ENCODE measurements around the gene FAM53B. TPM values are rescaled to one million over a fixed set of nuclear protein-coding genes. Genes with fewer than 3 reads are reported as not detected.

The FAM53B gene
- total RNA-seq, 2 donors from 2014 or later = 19.3 to 22.6 TPM

DNA sequence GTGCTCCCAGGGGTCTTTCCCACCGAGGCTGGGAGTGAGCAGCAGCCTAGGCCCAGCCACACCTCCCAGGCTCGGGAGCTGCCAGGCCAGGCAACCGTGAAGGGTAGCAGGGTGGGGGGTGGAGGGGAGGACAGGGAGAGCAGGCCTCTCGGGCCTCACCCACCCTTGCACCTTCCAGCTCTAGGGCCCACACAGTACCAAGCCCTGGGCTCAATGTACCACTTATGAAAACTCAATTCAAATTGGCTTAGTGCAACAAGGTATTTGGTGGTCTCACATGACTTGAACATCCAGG, 127.4 kb downstream of the FAM53B start:
- Mint-ChIP-seq H3K4me1 (peaks cover 6% of the 10 kb centered on the region), H3K9me3 (no peaks in the 10 kb centered on the region), H3K36me3 (ENCODE audit: low read depth) (no peaks in the 10 kb centered on the region), H3K4me3 (no peak overlapping the region), H3K27ac (no peak overlapping the region), H3K27me3 (ENCODE audit: insufficient read depth) (no peaks in the 10 kb centered on the region)
- peak overlapping the region; percentile 49 for H3K27ac ChIP-seq (ENCODE audit: low read depth, low read length)
- H3K4me1 ChIP-seq (ENCODE audit: control insufficient read depth, insufficient read depth, low read length) = peaks cover 4% of the 10 kb centered on the region
- no peak overlapping the region for H3K4me3 ChIP-seq (ENCODE audit: low read length)
- no peak overlapping the region for H3K9ac ChIP-seq (ENCODE audit: extremely low read depth, low read length, poor library complexity, severe bottlenecking)
- DNase-seq = no peak
- TF ChIP-seq CTCF (conservative IDR thresholded peaks at IDR 0.05) = no peak
- H3K9me3 ChIP-seq (ENCODE audit: control insufficient read depth, low read length) = no peaks in the 10 kb centered on the region
- WGBS, 2 experiments (ENCODE audit: insufficient coverage in 1 of 2, insufficient read length in 1 of 2) = 60 to 86% methylated on average over 1 to 4 of the region's 4 CpGs
- no peaks in the 10 kb centered on the region for H3K27me3 ChIP-seq (ENCODE audit: control insufficient read depth, insufficient read depth, low read length, poor library complexity, severe bottlenecking)
- no peaks in the 10 kb centered on the region for H3K36me3 ChIP-seq (ENCODE audit: control insufficient read depth, insufficient read depth, low read length)

DNA sequence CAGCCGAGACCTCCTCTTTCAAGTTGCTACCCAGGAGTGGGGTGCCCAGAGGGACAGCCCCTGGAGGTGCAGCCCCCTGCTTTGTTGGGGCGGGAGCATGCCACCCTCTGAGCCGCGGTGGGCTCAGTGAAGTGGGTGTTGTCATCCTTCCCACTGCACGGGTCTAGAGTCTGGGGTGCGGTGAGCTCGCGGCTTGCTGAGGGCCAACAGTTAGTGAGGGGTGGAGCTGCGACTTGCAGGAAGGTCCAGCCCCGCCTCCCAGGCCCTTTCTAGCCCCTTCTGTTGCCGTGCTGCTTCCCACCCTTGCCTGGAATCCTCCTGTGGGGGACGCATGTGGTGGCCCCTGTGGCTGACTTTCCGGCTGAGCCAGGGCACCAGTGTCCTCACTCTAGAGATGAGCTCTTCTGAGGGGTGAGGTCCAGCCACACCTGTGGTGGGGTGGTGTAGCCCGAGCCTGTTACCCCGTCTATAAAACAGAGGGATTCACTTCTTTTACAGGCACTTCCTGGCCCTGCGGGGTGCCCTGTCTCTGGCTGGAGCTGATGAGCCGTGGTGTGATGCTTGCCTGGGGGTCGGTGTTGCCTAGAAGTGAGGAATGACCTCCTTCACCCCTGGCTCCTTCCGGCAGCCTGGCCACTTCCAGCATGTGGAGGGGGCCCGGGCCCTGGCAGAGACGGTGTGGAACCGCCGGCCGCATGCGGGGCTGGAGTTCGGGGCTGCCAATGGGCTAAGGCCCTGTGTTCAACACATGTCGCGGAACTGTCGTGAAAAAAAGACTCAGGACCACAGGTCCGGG, 127.9 kb downstream of the FAM53B start:
- no peak overlapping the region for H3K9ac ChIP-seq (ENCODE audit: extremely low read depth, low read length, poor library complexity, severe bottlenecking)
- Mint-ChIP-seq H3K4me3 (no peak overlapping the region), H3K9me3 (no peaks in the 10 kb centered on the region), H3K36me3 (ENCODE audit: low read depth) (no peaks in the 10 kb centered on the region), H3K27ac (peak overlapping the region; percentile 64), H3K4me1 (peaks cover 6% of the 10 kb centered on the region), H3K27me3 (ENCODE audit: insufficient read depth) (no peaks in the 10 kb centered on the region)
- 69 to 83% methylated on average over 13 to 30 of the region's 30 CpGs for WGBS, 2 experiments (ENCODE audit: insufficient coverage in 1 of 2, insufficient read length in 1 of 2)
- DNase-seq = peak; percentile 86
- no peaks in the 10 kb centered on the region for H3K27me3 ChIP-seq (ENCODE audit: control insufficient read depth, insufficient read depth, low read length, poor library complexity, severe bottlenecking)
- peak overlapping the region; percentile 49 for H3K27ac ChIP-seq (ENCODE audit: low read depth, low read length)
- peaks cover 4% of the 10 kb centered on the region for H3K4me1 ChIP-seq (ENCODE audit: control insufficient read depth, insufficient read depth, low read length)
- no peaks in the 10 kb centered on the region for H3K9me3 ChIP-seq (ENCODE audit: control insufficient read depth, low read length)
- H3K4me3 ChIP-seq (ENCODE audit: low read length) = no peak overlapping the region
- H3K36me3 ChIP-seq (ENCODE audit: control insufficient read depth, insufficient read depth, low read length) = no peaks in the 10 kb centered on the region
- no peak for TF ChIP-seq CTCF (conservative IDR thresholded peaks at IDR 0.05)

DNA sequence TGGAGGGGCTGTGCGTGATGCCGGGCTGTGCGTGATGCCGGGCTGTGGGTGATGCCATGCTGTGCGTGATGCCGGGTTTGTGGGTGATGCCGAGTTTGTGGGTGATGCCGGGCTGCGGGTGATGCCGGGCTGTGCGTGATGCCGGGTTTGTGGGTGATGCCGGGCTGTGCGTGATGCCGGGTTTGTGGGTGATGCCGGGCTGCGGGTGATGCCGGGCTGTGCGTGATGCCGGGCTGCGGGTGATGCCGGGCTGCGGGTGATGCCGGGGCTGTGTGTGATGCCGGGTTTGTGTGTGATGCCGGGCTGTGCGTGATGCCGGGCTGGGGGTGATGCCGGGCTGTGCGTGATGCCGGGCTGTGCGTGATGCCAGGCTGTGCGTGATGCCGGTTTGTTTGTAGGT, 128.9 kb downstream of the FAM53B start:
- H3K27ac ChIP-seq (ENCODE audit: low read depth, low read length) = no peak overlapping the region
- H3K4me3 ChIP-seq (ENCODE audit: low read length) = no peak overlapping the region
- Mint-ChIP-seq H3K4me3 (no peak overlapping the region), H3K27me3 (ENCODE audit: insufficient read depth) (no peaks in the 10 kb centered on the region), H3K36me3 (ENCODE audit: low read depth) (no peaks in the 10 kb centered on the region), H3K4me1 (peaks cover 6% of the 10 kb centered on the region), H3K9me3 (no peaks in the 10 kb centered on the region), H3K27ac (no peak overlapping the region)
- H3K36me3 ChIP-seq (ENCODE audit: control insufficient read depth, insufficient read depth, low read length) = no peaks in the 10 kb centered on the region
- H3K9ac ChIP-seq (ENCODE audit: extremely low read depth, low read length, poor library complexity, severe bottlenecking) = no peak overlapping the region
- no peak for DNase-seq
- H3K9me3 ChIP-seq (ENCODE audit: control insufficient read depth, low read length) = no peaks in the 10 kb centered on the region
- no peak for TF ChIP-seq CTCF (conservative IDR thresholded peaks at IDR 0.05)
- no peaks in the 10 kb centered on the region for H3K27me3 ChIP-seq (ENCODE audit: control insufficient read depth, insufficient read depth, low read length, poor library complexity, severe bottlenecking)
- H3K4me1 ChIP-seq (ENCODE audit: control insufficient read depth, insufficient read depth, low read length) = peaks cover 4% of the 10 kb centered on the region
- whole genome bisulfite sequencing, 2 experiments (ENCODE audit: insufficient coverage in 1 of 2, insufficient read length in 1 of 2) = 94 to 97% methylated on average over 19 to 34 of the region's 34 CpGs
